Smooth muscle cell (in vitro differentiated cells): ENCODE results near the gene ZNF28. TPM values are rescaled to one million over a fixed set of nuclear protein-coding genes. Genes with fewer than 3 reads are reported as not detected.
"Not testable (repeated sequence)": the region's sequence is repeated elsewhere in the genome, so short reads cannot be mapped to it uniquely, and the experiment has no call there.

Experiments used
- DNase-seq: peaks from one replicate; lab custom pipeline; 2025; ENCODE audit not compliant: unreplicated experiment; lab: John Stamatoyannopoulos, UW
- H2AFZ ChIP-seq: fragments of 200-600 bp; sonication (generic); 2 replicates; pipeline ENCODE4 v1.6.0; 2016; ENCODE audit warnings: antibody characterized with exemption, low read depth, mild to moderate bottlenecking
- H3F3A ChIP-seq: fragments of 200-600 bp; sonication (generic); 2 replicates; pipeline ENCODE4 v1.6.0; 2017; ENCODE audit warnings: antibody characterized with exemption, low read depth
- H3K27ac ChIP-seq: fragments of 200-600 bp; sonication (generic); 2 replicates; pipeline ENCODE4 v1.5.1; 2016; ENCODE audit warnings: low read depth, mild to moderate bottlenecking
- H3K27me3 ChIP-seq: fragments of 200-600 bp; sonication (generic); 2 replicates; pipeline ENCODE4 v1.6.1; 2016; ENCODE audit warnings: low read depth, mild to moderate bottlenecking
- H3K36me3 ChIP-seq: fragments of 200-600 bp; sonication (generic); 2 replicates; pipeline ENCODE4 v1.5.1; 2016; ENCODE audit warnings: low read depth
- H3K4me1 ChIP-seq: fragments of 200-600 bp; sonication (generic); 2 replicates; pipeline ENCODE4 v1.5.1; 2016; ENCODE audit warnings: low read depth
- H3K4me2 ChIP-seq: fragments of 200-600 bp; sonication (generic); 2 replicates; pipeline ENCODE4 v1.6.0; 2016; ENCODE audit warnings: mild to moderate bottlenecking
- H3K4me3 ChIP-seq: fragments of 200-600 bp; sonication (generic); 2 replicates; pipeline ENCODE4 v1.5.1; 2016; ENCODE audit warnings: mild to moderate bottlenecking
- H3K79me2 ChIP-seq: fragments of 200-600 bp; sonication (generic); 2 replicates; pipeline ENCODE4 v1.6.0; 2016; ENCODE audit warnings: low read depth, mild to moderate bottlenecking
- H3K9ac ChIP-seq: fragments of 200-600 bp; sonication (generic); 2 replicates; pipeline ENCODE4 v1.6.0; 2016; ENCODE audit warnings: low read depth
- H3K9me3 ChIP-seq: fragments of 200-600 bp; sonication (generic); replicated peaks from 2 replicates; pipeline ENCODE4 v1.5.1; 2016; ENCODE audit warnings: low read depth
- H4K20me1 ChIP-seq: fragments of 200-600 bp; sonication (generic); 2 replicates; pipeline ENCODE4 v1.6.0; 2016; ENCODE audit warnings: low read depth
- WGBS: methylation state at CpG from one replicate; pipeline ENCODE4 v1.1.7; 2016; ENCODE audit warnings: low lambda C conversion rate; 5-methylcytosine and 5-hydroxymethylcytosine counted together
- polyA plus RNA-seq: library from polyadenylated mRNA; unstranded; fragments of >200 nt; fragmentation: Nextera tagmentation; extraction: Ambion mirVana; gene quantifications from 2 replicates; pipeline ENCODE4 v1.2.1, GENCODE V29; 2016
- total RNA-seq: library from RNA; depleted of rRNA; stranded (reverse); fragments of >200 nt; gene quantifications from 2 replicates; pipeline ENCODE4 v1.2.3, GENCODE V29; 2014
- TF ChIP-seq, protein P1 (sequence below): fragments of 200-600 bp; sonication (generic); IDR thresholded peaks from 2 replicates; pipeline ENCODE4 v1.5.1; 2017; ENCODE audit warnings: borderline replicate concordance, mild to moderate bottlenecking, antibody characterized with exemption; ENCODE audit not compliant: insufficient read depth, poor library complexity, severe bottlenecking

ZNF28 gene
- total and polyA plus RNA-seq, 2 experiments from 2014 or later = 10.7 to 15.6 TPM

DNA sequence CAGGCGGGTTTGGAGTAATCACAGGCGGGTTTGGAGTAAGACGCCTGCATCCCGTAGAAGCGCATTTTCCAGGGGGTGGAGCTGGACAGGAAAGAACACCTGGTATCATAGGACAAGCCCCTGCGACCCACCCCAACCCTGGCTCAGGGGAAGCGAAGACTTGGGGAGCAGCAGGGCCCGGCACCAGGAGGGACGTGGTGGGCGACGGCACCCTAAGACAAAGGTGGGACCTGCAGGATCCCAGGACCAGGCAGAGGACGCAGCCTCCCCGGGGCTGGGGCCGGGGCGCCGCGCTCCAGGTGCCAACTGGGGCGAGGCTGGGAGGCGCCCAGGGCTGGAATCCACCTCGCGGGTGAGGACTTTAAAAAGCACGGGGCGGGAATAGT lies 35.4 kb downstream of the ZNF28 start:
- Histone ChIP-seq H3K4me2 (peak overlapping the region; percentile 86), H3K4me1 (no peaks in the 10 kb centered on the region), H3K9ac (peak overlapping the region; percentile 33), H3K36me3 (no peaks in the 10 kb centered on the region), H3K9me3 (no peaks in the 10 kb centered on the region), H3K27me3 (no peaks in the 10 kb centered on the region), H3K4me3 (peak overlapping the region; percentile 78), H4K20me1 (no peaks in the 10 kb centered on the region), H3F3A (no peaks in the 10 kb centered on the region), H3K79me2 (no peaks in the 10 kb centered on the region), H3K27ac (no peak overlapping the region), H2AFZ (peak overlapping the region; percentile 88)
- WGBS = 3% methylated on average over 23 of the region's 23 CpGs
- TF ChIP-seq, protein P1, sequence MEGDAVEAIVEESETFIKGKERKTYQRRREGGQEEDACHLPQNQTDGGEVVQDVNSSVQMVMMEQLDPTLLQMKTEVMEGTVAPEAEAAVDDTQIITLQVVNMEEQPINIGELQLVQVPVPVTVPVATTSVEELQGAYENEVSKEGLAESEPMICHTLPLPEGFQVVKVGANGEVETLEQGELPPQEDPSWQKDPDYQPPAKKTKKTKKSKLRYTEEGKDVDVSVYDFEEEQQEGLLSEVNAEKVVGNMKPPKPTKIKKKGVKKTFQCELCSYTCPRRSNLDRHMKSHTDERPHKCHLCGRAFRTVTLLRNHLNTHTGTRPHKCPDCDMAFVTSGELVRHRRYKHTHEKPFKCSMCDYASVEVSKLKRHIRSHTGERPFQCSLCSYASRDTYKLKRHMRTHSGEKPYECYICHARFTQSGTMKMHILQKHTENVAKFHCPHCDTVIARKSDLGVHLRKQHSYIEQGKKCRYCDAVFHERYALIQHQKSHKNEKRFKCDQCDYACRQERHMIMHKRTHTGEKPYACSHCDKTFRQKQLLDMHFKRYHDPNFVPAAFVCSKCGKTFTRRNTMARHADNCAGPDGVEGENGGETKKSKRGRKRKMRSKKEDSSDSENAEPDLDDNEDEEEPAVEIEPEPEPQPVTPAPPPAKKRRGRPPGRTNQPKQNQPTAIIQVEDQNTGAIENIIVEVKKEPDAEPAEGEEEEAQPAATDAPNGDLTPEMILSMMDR = no peak
- DNase-seq = peak; percentile 8

DNA sequence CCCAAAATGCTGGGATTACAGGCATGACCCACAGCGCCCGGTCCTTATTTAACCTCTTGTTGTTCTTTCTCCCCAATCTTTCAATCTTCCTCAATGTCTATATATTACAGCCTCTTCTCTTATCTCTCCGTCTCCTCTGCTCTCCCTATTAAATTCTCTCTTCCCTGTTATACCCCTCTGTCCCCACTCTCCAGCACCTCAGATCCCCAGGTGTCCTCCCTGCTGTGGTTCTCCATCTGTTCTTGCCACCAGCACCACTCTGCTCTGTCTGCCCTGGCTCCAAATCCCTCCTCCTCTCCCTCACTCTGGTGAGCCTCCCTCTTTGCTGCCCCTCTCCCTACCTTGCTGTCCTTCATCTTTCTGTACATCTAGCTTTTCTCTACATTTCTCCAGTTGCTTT lies 35.9 kb downstream of the ZNF28 start:
- Histone ChIP-seq H3K9me3 (no peaks in the 10 kb centered on the region), H3K36me3 (no peaks in the 10 kb centered on the region), H3K27ac (no peak overlapping the region), H2AFZ (no peak overlapping the region), H4K20me1 (no peaks in the 10 kb centered on the region), H3F3A (no peaks in the 10 kb centered on the region), H3K27me3 (no peaks in the 10 kb centered on the region), H3K79me2 (no peaks in the 10 kb centered on the region), H3K4me2 (peak overlapping the region; percentile 86), H3K4me1 (no peaks in the 10 kb centered on the region), H3K4me3 (peak overlapping the region; percentile 78), H3K9ac (no peak overlapping the region)
- TF ChIP-seq, protein P1 = no peak
- DNase-seq = no peak
- WGBS = 89% methylated on average over 3 of the region's 3 CpGs

DNA sequence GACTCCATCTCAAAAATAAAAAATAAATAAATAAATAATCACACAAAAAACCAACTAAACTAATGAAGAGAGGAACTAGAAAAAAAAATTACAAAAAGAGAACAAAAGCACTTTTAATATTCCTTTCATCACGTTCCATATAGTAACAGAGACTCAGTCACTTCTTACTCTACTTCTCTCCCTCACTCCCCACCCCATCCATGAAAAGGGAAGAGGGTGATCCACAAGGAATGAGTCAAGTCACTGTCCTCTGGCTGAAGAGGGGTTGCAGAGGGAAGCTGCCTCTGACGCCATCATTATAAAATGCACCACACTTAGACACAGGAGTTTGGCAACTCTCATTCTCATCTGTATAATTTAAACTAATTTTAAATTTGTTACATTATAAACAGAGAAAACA lies 38.6 kb downstream of the ZNF28 start:
- WGBS = 66% methylated on average over 2 of the region's 2 CpGs
- DNase-seq = not testable (repeated sequence)

DNA sequence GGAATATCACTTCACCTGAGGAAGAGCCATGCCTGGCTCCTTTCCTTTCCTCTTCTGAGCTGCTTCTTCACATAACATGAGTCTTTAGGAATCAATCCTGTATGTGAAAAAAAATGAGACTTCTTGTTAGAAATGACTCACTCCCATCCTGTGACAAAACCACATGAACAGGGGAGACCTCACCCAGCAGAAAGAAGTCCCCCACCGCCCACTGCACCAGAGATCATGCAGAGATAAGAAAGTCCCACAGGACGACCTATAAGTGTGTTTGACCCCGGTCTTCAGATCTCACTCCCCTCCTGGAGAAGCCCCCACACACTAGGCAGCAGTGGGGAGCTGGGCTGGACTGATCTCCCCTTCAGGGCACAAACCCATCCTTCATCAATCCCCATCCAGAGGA lies 42.6 kb downstream of the ZNF28 start:
- Histone ChIP-seq H3K79me2 (no peaks in the 10 kb centered on the region), H3K9ac (no peak overlapping the region), H3K9me3 (no peaks in the 10 kb centered on the region), H3K27ac (no peak overlapping the region), H3K4me1 (no peaks in the 10 kb centered on the region), H3K36me3 (no peaks in the 10 kb centered on the region), H3K4me2 (no peak overlapping the region), H4K20me1 (no peaks in the 10 kb centered on the region), H3F3A (no peaks in the 10 kb centered on the region), H3K4me3 (no peak overlapping the region), H2AFZ (no peak overlapping the region), H3K27me3 (no peaks in the 10 kb centered on the region)
- DNase-seq = no peak
- 70% methylated on average over 3 of the region's 3 CpGs for WGBS
- TF ChIP-seq, protein P1 = no peak

More for the DNA sequence above, 38.6 kb downstream of the ZNF28 start:
- not testable (repeated sequence) for H3K36me3 ChIP-seq, H3K27me3 ChIP-seq, H2AFZ ChIP-seq, H3K9me3 ChIP-seq, H3K4me2 ChIP-seq, H3K79me2 ChIP-seq, H3K4me1 ChIP-seq, H3K4me3 ChIP-seq, H3K9ac ChIP-seq, H4K20me1 ChIP-seq, H3F3A ChIP-seq, H3K27ac ChIP-seq

DNA sequence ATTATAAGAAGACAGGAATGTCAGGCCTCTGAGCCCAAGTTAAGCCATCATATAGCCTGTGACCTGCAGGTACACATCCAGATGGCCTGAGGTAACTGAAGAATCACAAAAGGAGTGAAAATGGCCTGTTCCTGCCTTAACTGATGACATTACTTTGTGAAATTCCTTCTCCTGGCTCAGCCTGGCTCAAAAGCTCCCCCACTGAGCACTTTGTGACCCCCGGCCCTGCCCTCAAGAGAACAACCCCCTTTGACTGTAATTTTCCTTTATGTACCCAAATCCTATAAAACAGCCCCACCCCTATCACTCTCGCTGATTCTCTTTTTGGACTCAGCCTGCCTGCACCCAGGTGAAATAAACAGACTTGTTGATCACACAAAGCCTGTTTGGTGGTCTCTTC lies 65.0 kb downstream of the ZNF28 start:
- H3K27ac ChIP-seq, H2AFZ ChIP-seq, H4K20me1 ChIP-seq, DNase-seq, H3K4me2 ChIP-seq, H3K27me3 ChIP-seq, H3K79me2 ChIP-seq, H3K9ac ChIP-seq, H3K4me3 ChIP-seq, H3F3A ChIP-seq, H3K4me1 ChIP-seq, H3K36me3 ChIP-seq, H3K9me3 ChIP-seq: not testable (repeated sequence)
- WGBS = 75% methylated on average over 2 of the region's 2 CpGs
